Upper lobe of left lung (tissue), 4 donors: ENCODE measurements around the gene SRSF1.

Source experiments
- EP300 ChIP-seq, 4 donors: sonication (generic); formaldehyde crosslinking; IDR thresholded peaks; one replicate each; pipeline ENCODE4 v1.5.1; 2017; ENCODE audit warnings: antibody characterized with exemption in 4 of 4, control low read depth in 2 of 4
- POLR2A ChIP-seq, 4 donors: fragments of 450-650 bp; IDR thresholded peaks; one replicate each; pipeline ENCODE4 v1.5.1; 2016 to 2017; ENCODE audit warnings: antibody characterized with exemption in 4 of 4, mild to moderate bottlenecking in 2 of 4
- POLR2AphosphoS5 ChIP-seq, 2 donors: sonication (generic); formaldehyde crosslinking; IDR thresholded peaks; one replicate each; pipeline ENCODE4 v1.5.1; 2017; ENCODE audit warnings: antibody characterized with exemption in 2 of 2
- TF ChIP-seq, protein P1 (sequence below), 6 experiments: fragments of 450-650 bp in 4 of 6; fragments of 200-600 bp in 2 of 6; sonication (generic) in 2 of 6; IDR thresholded peaks; one replicate each; pipeline ENCODE4 v1.5.1; 2016 to 2019; ENCODE audit warnings: antibody characterized with exemption in 6 of 6

- TF ChIP-seq POLR2AphosphoS5 (IDR thresholded peaks at IDR 0.05) = peak; percentile 30 to 63
- TF ChIP-seq, protein P1, sequence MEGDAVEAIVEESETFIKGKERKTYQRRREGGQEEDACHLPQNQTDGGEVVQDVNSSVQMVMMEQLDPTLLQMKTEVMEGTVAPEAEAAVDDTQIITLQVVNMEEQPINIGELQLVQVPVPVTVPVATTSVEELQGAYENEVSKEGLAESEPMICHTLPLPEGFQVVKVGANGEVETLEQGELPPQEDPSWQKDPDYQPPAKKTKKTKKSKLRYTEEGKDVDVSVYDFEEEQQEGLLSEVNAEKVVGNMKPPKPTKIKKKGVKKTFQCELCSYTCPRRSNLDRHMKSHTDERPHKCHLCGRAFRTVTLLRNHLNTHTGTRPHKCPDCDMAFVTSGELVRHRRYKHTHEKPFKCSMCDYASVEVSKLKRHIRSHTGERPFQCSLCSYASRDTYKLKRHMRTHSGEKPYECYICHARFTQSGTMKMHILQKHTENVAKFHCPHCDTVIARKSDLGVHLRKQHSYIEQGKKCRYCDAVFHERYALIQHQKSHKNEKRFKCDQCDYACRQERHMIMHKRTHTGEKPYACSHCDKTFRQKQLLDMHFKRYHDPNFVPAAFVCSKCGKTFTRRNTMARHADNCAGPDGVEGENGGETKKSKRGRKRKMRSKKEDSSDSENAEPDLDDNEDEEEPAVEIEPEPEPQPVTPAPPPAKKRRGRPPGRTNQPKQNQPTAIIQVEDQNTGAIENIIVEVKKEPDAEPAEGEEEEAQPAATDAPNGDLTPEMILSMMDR (IDR thresholded peaks at IDR 0.05) = peak in 2 of 6 experiments; percentile 10 to 21
- TF ChIP-seq EP300 (IDR thresholded peaks at IDR 0.05) = no peak
- TF ChIP-seq POLR2A (IDR thresholded peaks at IDR 0.05) = peak in 2 of 4 donors; percentile 8 to 55
Measured at GRCh38 chr17:57987581-57988300, 19.3 kb downstream of the SRSF1 start, which contains the start of gene VEZF1.
